ENCODE data around the gene PDZD4. TPM values are rescaled to one million over a fixed set of nuclear protein-coding genes. Genes with fewer than 3 reads are reported as not detected.

PDZD4 gene
- total RNA-seq, 4 donors from 2014 or later, result 3.2 to 7.0 (median 4.5) TPM

DNA sequence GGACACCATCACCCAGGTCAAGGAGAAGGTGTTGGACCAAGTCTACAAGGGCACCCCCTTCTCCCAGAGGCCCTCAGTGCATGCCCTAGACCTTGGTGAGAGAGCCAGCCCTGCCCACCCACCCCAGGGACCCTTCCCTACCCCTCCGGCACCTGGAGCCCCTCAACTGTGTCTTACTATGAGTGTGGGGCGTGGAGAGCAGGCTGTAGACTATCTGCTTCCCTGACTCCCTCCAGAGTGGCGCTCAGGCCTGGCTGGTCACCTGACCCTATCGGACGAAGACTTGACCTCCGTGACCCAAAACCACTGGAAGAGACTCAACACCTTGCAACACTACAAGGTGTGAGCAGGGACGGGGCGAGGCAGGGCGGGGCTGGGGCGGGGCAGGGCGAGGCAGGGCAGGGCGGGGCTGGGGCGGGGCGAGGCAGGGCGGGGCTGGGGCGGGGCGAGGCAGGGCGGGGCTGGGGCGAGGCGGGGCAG, 54.2 kb downstream of the PDZD4 start:
- intact Hi-C loops (cut with DNase I), result no loop called here

DNA sequence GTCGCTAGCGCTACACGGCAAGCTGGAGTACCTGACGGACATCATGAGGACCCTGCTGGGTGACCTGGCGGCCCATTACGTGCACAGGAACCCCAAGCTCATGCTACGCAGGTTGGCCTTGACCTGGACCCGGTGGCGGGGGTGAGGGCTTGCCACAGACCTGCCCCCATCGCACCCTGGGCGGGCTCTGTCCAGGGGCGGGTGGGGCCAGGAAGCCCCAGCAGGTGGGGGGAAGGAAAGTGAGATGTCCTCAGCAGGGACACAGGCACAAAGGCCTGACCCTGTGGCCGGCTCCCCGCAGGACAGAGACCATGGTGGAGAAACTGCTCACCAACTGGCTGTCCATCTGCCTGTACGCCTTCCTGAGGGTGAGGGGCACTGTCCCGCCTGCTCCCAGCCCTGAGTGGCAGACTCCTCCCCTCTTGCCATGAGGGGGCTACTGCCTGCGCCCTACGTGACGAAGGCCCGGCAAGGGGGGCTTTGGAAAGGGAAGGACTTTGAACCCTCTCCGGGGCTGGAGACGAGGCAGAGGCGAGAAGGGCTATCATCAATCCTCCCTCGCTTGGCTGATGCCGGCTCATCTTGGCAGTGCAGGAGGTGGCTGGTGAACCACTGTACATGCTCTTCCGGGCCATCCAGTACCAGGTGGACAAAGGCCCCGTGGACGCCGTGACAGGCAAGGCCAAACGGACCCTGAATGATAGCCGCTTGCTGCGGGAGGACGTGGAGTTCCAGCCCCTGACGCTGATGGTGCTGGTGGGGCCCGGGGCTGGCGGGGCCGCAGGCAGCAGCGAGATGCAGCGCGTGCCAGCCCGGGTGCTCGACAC, 54.8 kb downstream of the PDZD4 start:
- no peaks in the 10 kb centered on the region for H3K9me3 ChIP-seq
- TF ChIP-seq POLR2A (IDR thresholded peaks at IDR 0.05), result no peak
- TF ChIP-seq, protein P1, sequence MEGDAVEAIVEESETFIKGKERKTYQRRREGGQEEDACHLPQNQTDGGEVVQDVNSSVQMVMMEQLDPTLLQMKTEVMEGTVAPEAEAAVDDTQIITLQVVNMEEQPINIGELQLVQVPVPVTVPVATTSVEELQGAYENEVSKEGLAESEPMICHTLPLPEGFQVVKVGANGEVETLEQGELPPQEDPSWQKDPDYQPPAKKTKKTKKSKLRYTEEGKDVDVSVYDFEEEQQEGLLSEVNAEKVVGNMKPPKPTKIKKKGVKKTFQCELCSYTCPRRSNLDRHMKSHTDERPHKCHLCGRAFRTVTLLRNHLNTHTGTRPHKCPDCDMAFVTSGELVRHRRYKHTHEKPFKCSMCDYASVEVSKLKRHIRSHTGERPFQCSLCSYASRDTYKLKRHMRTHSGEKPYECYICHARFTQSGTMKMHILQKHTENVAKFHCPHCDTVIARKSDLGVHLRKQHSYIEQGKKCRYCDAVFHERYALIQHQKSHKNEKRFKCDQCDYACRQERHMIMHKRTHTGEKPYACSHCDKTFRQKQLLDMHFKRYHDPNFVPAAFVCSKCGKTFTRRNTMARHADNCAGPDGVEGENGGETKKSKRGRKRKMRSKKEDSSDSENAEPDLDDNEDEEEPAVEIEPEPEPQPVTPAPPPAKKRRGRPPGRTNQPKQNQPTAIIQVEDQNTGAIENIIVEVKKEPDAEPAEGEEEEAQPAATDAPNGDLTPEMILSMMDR (IDR thresholded peaks at IDR 0.05), result no peak
- intact Hi-C loops (cut with DNase I), result no loop called here
- 76% methylated on average over 3 of the region's 42 CpGs; no CpG with 5 or more reads in 1 of the 2 donors for WGBS, 2 donors
- H3K27ac ChIP-seq, result no peak overlapping the region
- H3K4me1 ChIP-seq, result no peaks in the 10 kb centered on the region
- DNase-seq, result peak in 1 of 2 donors; percentile 0
- no peak overlapping the region for H3K4me3 ChIP-seq (replicated peaks in 1 of 3)
- no peaks in the 10 kb centered on the region for H3K27me3 ChIP-seq
- no peaks in the 10 kb centered on the region for H3K36me3 ChIP-seq

More for the DNA sequence above, 54.2 kb downstream of the PDZD4 start:
- Histone ChIP-seq H3K4me1 (no peaks in the 10 kb centered on the region), H3K4me3 (replicated peaks in 1 of 3) (no peak overlapping the region), H3K27me3 (no peaks in the 10 kb centered on the region), H3K9me3 (no peaks in the 10 kb centered on the region), H3K27ac (no peak overlapping the region), H3K36me3 (no peaks in the 10 kb centered on the region)
- no CpG with 5 or more reads among the region's 20 CpGs for WGBS, 2 donors
- TF ChIP-seq, protein P1 (IDR thresholded peaks at IDR 0.05), result no peak
- DNase-seq, result no peak

DNA sequence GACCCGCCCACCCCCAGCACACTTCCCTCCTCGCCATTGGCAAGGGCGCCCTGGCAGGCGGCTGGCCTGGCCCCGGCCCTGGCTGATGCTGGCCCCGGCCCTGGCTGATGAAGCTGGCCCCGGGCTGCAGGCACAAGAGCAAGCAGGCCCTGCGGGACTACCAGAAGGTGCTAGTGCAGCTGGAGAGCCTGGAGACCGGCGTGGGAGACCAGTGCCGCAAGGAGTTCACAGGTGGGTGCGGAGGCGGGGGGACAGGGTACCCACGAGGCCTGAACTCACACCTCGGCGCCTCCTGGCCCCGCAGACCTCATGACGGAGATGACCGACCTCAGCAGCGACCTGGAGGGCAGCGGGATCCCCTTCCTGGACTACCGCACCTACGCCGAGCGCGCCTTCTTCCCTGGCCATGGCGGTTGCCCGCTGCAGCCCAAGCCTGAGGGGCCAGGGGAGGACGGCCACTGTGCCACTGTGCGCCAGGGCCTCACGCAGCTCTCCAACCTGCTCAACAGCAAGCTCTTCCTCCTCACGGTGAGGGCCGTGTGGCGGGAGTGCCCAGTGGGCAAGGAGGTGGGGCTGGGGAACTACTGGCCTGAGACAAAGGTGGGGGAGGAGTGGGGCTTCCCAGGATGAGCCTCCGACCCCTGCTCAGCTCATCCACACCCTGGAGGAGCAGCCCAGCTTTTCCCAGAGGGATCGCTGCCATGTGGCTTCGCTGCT, 55.6 kb downstream of the PDZD4 start:
- no peaks in the 10 kb centered on the region for H3K9me3 ChIP-seq
- no peaks in the 10 kb centered on the region for H3K4me1 ChIP-seq
- 80% methylated on average over 1 of the region's 37 CpGs; no CpG with 5 or more reads in 1 of the 2 donors for WGBS, 2 donors
- H3K27ac ChIP-seq, result no peak overlapping the region
- intact Hi-C loops (cut with DNase I), result no loop called here
- H3K27me3 ChIP-seq, result no peaks in the 10 kb centered on the region
- H3K36me3 ChIP-seq, result no peaks in the 10 kb centered on the region
- DNase-seq, result no peak
- no peak overlapping the region for H3K4me3 ChIP-seq (replicated peaks in 1 of 3)
- TF ChIP-seq, protein P1 (IDR thresholded peaks at IDR 0.05), result no peak
- no peak for TF ChIP-seq POLR2A (IDR thresholded peaks at IDR 0.05)

DNA sequence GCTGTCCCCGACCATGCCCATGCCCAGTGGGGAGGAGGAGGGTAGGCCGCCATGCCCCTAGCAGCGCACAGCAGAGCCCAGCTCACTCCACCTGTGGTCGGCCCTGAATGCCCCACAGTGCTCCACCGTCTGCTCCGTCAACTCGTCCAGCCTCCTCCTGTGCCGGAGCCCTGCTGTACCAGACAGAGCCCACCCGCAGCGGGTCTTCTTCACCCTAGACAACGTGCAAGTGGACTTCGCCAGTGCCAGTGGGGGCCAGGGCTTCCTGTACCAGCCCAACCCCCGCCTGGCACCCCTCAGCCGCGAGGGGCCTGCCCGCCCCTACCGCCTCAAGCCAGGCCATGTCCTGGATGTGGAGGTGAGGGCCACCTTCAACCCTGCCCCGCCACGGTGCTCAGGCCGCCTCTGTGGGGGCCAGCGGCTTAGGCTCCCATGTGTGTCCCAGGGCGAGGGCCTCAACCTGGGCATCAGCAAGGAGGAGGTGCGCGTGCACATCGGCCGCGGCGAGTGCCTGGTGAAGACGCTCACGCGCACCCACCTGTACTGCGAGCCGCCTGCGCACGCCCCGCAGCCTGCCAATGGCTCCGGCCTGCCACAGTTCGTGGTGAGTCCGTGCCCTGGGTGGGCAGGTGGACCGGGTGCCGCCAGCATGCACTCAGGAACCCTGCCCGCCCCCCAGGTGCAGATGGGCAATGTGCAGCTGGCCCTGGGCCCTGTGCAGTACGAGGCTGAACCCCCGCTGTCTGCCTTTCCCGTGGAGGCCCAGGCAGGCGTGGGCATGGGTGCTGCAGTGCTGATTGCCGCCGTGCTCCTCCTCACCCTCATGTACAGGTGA, 56.4 kb downstream of the PDZD4 start:
- intact Hi-C loops (cut with DNase I), result no loop called here
- no peak overlapping the region for H3K27ac ChIP-seq
- whole genome bisulfite sequencing, 2 donors, result no CpG with 5 or more reads among the region's 48 CpGs
- no peaks in the 10 kb centered on the region for H3K9me3 ChIP-seq
- H3K36me3 ChIP-seq, result no peaks in the 10 kb centered on the region
- no peak overlapping the region for H3K4me3 ChIP-seq (replicated peaks in 1 of 3)
- no peaks in the 10 kb centered on the region for H3K27me3 ChIP-seq
- no peaks in the 10 kb centered on the region for H3K4me1 ChIP-seq
- DNase-seq, result no peak
- TF ChIP-seq, protein P1 (IDR thresholded peaks at IDR 0.05), result no peak
- no peak for TF ChIP-seq POLR2A (IDR thresholded peaks at IDR 0.05)

All from thyroid gland (tissue), 4 donors.